IMR-90 (cell line): ENCODE results near the gene GPC5. TPM values are rescaled to one million over a fixed set of nuclear protein-coding genes. Genes with fewer than 3 reads are reported as not detected.

ENCODE experiments used
- ATAC-seq: fragments of 200-7000 bp; cut with Tn5 transposase; 2 replicates; pipeline ENCODE4 v1.9.1; 2020; ENCODE audit warnings: low read depth, mild to moderate bottlenecking, moderate library complexity
- BruUV-seq: library from RNA; stranded (reverse); fragments of 400-500 nt; replicated peaks from 2 replicates; lab custom pipeline; 2021; lab: Mats Ljungman, UMichigan
- CTCF ChIA-PET: fragments of 300-600 bp; formaldehyde crosslinking; extraction: SDS; loops from one replicate; lab custom pipeline; 2021; ENCODE audit warnings: antibody characterized with exemption; lab: Yijun Ruan, JAX
- POLR2A ChIA-PET: fragments of 300-600 bp; sonication (Branson Sonifier 250); formaldehyde crosslinking; loops from one replicate; lab custom pipeline; 2022; ENCODE audit warnings: antibody characterized with exemption; ENCODE audit not compliant: unreplicated experiment; lab: Charles Lee
- DNase-seq: peaks from one replicate; pipeline ENCODE4 v3.0.0; 2013
- H2AFZ ChIP-seq: replicated peaks from 2 replicates; pipeline ENCODE3; 2013; ENCODE audit warnings: low read length, mild to moderate bottlenecking; ENCODE audit not compliant: poor library complexity
- H2AK5ac ChIP-seq: 2 replicates; pipeline ENCODE4 v1.6.1; 2013; ENCODE audit warnings: low read depth, low read length, inconsistent platforms
- H2AK9ac ChIP-seq: replicated peaks from 2 replicates; pipeline ENCODE3; 2013; ENCODE audit warnings: mild to moderate bottlenecking, low read depth, low read length, moderate library complexity; ENCODE audit not compliant: poor library complexity
- H2BK120ac ChIP-seq: 2 replicates; pipeline ENCODE4 v1.6.1; 2013; ENCODE audit warnings: low read depth, low read length, inconsistent platforms
- H2BK15ac ChIP-seq: 3 replicates; pipeline ENCODE4 v1.6.1; 2013; ENCODE audit warnings: low read depth, low read length, inconsistent platforms
- H2BK20ac ChIP-seq: 2 replicates; pipeline ENCODE4 v1.6.1; 2013; ENCODE audit warnings: low read depth, mild to moderate bottlenecking, inconsistent platforms, low read length, moderate library complexity
- H2BK5ac ChIP-seq: 2 replicates; pipeline ENCODE4 v1.6.1; 2013; ENCODE audit warnings: mild to moderate bottlenecking, low read depth, low read length, inconsistent platforms; ENCODE audit not compliant: poor library complexity, severe bottlenecking
- H3K14ac ChIP-seq: replicated peaks from 2 replicates; pipeline ENCODE4 v1.6.1; 2013; ENCODE audit warnings: low read depth, low read length, inconsistent platforms
- H3K18ac ChIP-seq: 2 replicates; pipeline ENCODE4 v1.6.1; 2013; ENCODE audit warnings: low read depth, low read length, control low read depth
- H3K23ac ChIP-seq: 2 replicates; pipeline ENCODE4 v1.6.1; 2013; ENCODE audit warnings: low read depth, low read length, inconsistent platforms
- H3K27ac ChIP-seq: 2 replicates; pipeline ENCODE4 v1.5.1; 2013; ENCODE audit warnings: mild to moderate bottlenecking, control low read depth, low read length; ENCODE audit not compliant: insufficient read depth
- H3K27me3 ChIP-seq: 2 replicates; pipeline ENCODE4 v1.6.1; 2013; ENCODE audit warnings: low read length; ENCODE audit not compliant: control insufficient read depth, insufficient read depth
- H3K36me3 ChIP-seq: 2 replicates; pipeline ENCODE4 v1.6.1; 2013; ENCODE audit warnings: low read length, mixed read lengths; ENCODE audit not compliant: control insufficient read depth, insufficient read depth
- H3K4ac ChIP-seq: 2 replicates; pipeline ENCODE4 v1.6.1; 2013; ENCODE audit warnings: low read depth, low read length, inconsistent platforms
- H3K4me1 ChIP-seq: 2 replicates; pipeline ENCODE4 v1.6.1; 2013; ENCODE audit warnings: low read length, mixed read lengths; ENCODE audit not compliant: control insufficient read depth, insufficient read depth
- H3K4me2 ChIP-seq: 2 replicates; pipeline ENCODE4 v1.6.1; 2013; ENCODE audit warnings: low read depth, mild to moderate bottlenecking, control low read depth, low read length, moderate library complexity
- H3K4me3 ChIP-seq: 2 replicates; pipeline ENCODE4 v1.5.1; 2013; ENCODE audit warnings: low read depth, mild to moderate bottlenecking, control low read depth, low read length, moderate library complexity; ENCODE audit not compliant: insufficient read depth
- H3K56ac ChIP-seq: 2 replicates; pipeline ENCODE4 v1.6.1; 2013; ENCODE audit warnings: low read length, inconsistent platforms; ENCODE audit not compliant: insufficient read depth; ENCODE audit errors: extremely low read depth
- H3K79me1 ChIP-seq, 2 experiments: 2 replicates each; pipeline ENCODE4 v1.6.1; 2013; ENCODE audit warnings: low read length in 2 of 2, inconsistent platforms in 1 of 2, low read depth in 1 of 2
- H3K9ac ChIP-seq: 2 replicates; pipeline ENCODE4 v1.6.1; 2013; ENCODE audit warnings: low read depth, low read length, control low read depth
- H3K9me1 ChIP-seq: 2 replicates; pipeline ENCODE4 v1.6.1; 2013; ENCODE audit warnings: low read length, inconsistent platforms; ENCODE audit not compliant: insufficient read depth
- H3K9me3 ChIP-seq: 2 replicates; pipeline ENCODE4 v1.6.1; 2013; ENCODE audit warnings: low read length; ENCODE audit not compliant: control insufficient read depth, insufficient read depth
- H4K20me1 ChIP-seq: 2 replicates; pipeline ENCODE4 v1.6.1; 2013; ENCODE audit warnings: low read length, inconsistent platforms; ENCODE audit not compliant: insufficient read depth
- H4K5ac ChIP-seq: 2 replicates; pipeline ENCODE4 v1.6.1; 2013; ENCODE audit warnings: mild to moderate bottlenecking, low read depth, low read length, control low read depth
- H4K8ac ChIP-seq, 2 experiments: 2 replicates each; pipeline ENCODE4 v1.6.1; 2013; ENCODE audit warnings: low read depth in 2 of 2, low read length in 2 of 2, control low read depth in 1 of 2, inconsistent platforms in 1 of 2
- H4K91ac ChIP-seq: 2 replicates; pipeline ENCODE4 v1.6.1; 2013; ENCODE audit warnings: low read depth, low read length, inconsistent platforms; ENCODE audit not compliant: insufficient read depth
- CEBPB ChIP-seq: IDR thresholded peaks from 2 replicates; pipeline ENCODE4 v1.6.1; 2012; ENCODE audit warnings: low read depth, low read length, improper control_type of control experiment
- RAD21 ChIP-seq: IDR thresholded peaks from 2 replicates; pipeline ENCODE4 v1.6.1; 2012; ENCODE audit warnings: low read length, improper control_type of control experiment
- SMC3 ChIP-seq: fragments of 150-350 bp; IDR thresholded peaks from 2 replicates; pipeline ENCODE4 v1.6.1; 2016; ENCODE audit warnings: low read depth, mild to moderate bottlenecking, antibody characterized with exemption, low read length, moderate library complexity
- WGBS, 2 experiments: methylation state at CpG; one replicate each; pipeline versions ENCODE4 v1.1.5 to v1.1.7; 2013; ENCODE audit warnings: missing lambda C conversion rate in 2 of 2; ENCODE audit not compliant: insufficient read length in 1 of 2; ENCODE audit errors: extremely low coverage in 2 of 2; 5-methylcytosine and 5-hydroxymethylcytosine counted together
- dilution Hi-C: fragments of 300-500 bp; cut with HindIII; formaldehyde crosslinking; loops from one replicate; pipeline ENCODE4 v1.14.3; 2018; ENCODE audit warnings: low sequenced_read_pairs; ENCODE audit not compliant: unreplicated experiment
- in situ Hi-C: fragments of 300-500 bp; cut with MboI; formaldehyde crosslinking; loops from 3 replicates; pipeline ENCODE4 v1.14.3; 2019; ENCODE audit warnings: low sequenced_read_pairs, inconsistent platforms, mixed read lengths
- intact Hi-C: fragments of 100-400 bp; cut with micrococcal nuclease; formaldehyde crosslinking; loops from 2 replicates; pipeline ENCODE4 v1.10.0; 2022
- polyA plus RNA-seq, 3 experiments: library from polyadenylated mRNA; depleted of rRNA; stranded (reverse); fragments of >200 nt; gene quantifications; 2 replicates each; pipeline ENCODE4 v1.2.3, GENCODE V29; 2012; ENCODE audit warnings: low replicate concordance in 1 of 3
- total RNA-seq: library from RNA; depleted of rRNA; stranded (reverse); fragments of >200 nt; gene quantifications from 2 replicates; pipeline ENCODE4 v1.2.3, GENCODE V29; 2012

Gene GPC5
- total and polyA plus RNA-seq, 2 of the 4 experiments (the other 2 are of a cell fraction): 0.94 to 1.8 TPM

- ATAC-seq (no peak), DNase-seq (no peak)
- intact Hi-C loops: no loop called here
- Histone ChIP-seq H2AK9ac (no peak overlapping the region), H3K9ac (no peak overlapping the region), H3K4me3 (no peak overlapping the region), H3K9me1 (no peaks in the 10 kb centered on the region), H2AFZ (no peak overlapping the region), H2BK120ac (no peak overlapping the region), H4K20me1 (no peaks in the 10 kb centered on the region), H4K5ac (no peak overlapping the region), H3K79me1 (no peaks in the 10 kb centered on the region), H3K36me3 (no peaks in the 10 kb centered on the region), H3K9me3 (0 out of 2 replicates have a peak, but pooled peaks cover 2% of the 10 kb centered on the region), H3K27me3 (no peaks in the 10 kb centered on the region), H3K18ac (no peak overlapping the region), H3K23ac (no peak overlapping the region), H2BK15ac (no peak overlapping the region), H2BK20ac (no peak overlapping the region), H2AK5ac (no peak overlapping the region), H4K91ac (no peak overlapping the region), H3K56ac (no peak overlapping the region), H3K14ac (no peak overlapping the region), H4K8ac (no peak overlapping the region), H3K4ac (no peak overlapping the region), H3K4me2 (no peak overlapping the region), H3K4me1 (no peaks in the 10 kb centered on the region), H2BK5ac (no peak overlapping the region), H3K27ac (no peak overlapping the region)
- no TSS peak for BruUV-seq
- WGBS, 2 experiments: 92% methylated on average over 2 of the region's 22 CpGs; no CpG with 5 or more reads in 1 of the 2 experiments
- TF ChIP-seq RAD21: no peak
- no peak for TF ChIP-seq CEBPB
- no peak for TF ChIP-seq SMC3
- POLR2A ChIA-PET: no interaction called here
- CTCF ChIA-PET: no interaction called here
- dilution Hi-C loops: no loop called here
- in situ Hi-C loops: no loop called here
Measured at GRCh38 chr13:92297971-92298942, 899.8 kb downstream of the GPC5 start.
